CD4-positive, alpha-beta T cell treated with Interleukin-10 for 1 hour (primary cell): Measurements from ENCODE around the gene KRT33A.

Source experiments
- DNase-seq: peaks from one replicate; pipeline ENCODE4 v3.0.0-alpha.2; 2020

KRT33A gene

DNA sequence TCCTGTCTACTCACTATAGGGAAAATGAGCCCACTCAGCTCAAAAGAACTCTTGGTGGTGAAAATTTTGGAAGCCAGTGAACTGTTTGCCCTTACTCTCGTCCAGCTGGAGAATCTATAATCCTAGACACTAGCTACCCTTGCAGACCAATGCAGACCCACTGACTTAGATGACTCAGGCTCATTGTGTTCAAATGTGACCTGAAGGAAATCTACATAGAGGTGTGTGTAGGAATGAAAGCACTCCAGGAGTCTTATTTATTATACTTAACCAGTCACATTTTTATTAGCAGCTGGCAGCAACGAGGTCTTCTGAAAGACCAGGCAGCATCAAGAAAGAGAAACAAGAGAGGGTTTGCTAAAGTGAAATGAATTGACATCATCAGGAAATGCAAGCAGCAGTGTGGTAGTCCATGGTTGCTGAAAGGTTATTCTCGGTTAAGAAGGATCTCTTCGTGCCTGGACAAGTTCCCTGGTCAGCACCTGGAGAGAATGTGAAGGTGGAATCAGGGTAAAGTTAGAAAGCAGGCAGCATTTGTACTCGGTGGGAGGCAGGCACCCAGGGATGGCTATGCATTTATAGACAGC lies 49.3 kb downstream of the KRT33A start:
- no peak for DNase-seq

DNA sequence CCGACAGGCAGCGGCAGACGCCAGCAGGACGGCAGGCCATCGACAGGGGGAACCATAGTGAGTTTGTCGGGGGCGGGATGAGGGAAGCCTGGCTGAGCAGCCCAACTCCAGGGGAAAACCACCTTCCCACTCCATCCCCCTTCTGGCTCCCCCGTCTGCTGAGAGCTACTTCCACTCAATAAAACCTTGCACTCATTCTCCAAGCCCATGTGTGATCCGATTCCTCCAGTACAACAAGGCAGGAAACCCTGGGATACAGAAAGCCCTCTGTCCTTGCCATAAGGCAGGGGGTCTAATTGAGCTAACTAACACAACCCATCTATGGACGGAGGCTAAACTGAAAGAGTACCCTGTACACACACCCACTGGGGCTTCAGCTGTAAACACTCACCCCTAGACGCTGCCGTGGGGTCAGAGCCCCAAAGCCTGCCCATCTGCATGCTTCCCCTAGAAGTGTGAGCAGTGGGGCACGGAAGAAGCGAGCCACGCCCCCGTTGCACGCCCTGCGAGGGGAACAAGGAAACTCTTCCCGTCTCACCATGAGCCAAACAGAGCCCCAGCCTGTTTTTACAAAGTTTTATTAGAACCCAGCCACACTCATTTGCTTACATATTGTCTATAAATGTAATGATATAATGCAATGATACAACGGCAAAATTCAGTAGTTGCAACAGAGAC lies 52.0 kb downstream of the KRT33A start:
- DNase-seq, result no peak

DNA sequence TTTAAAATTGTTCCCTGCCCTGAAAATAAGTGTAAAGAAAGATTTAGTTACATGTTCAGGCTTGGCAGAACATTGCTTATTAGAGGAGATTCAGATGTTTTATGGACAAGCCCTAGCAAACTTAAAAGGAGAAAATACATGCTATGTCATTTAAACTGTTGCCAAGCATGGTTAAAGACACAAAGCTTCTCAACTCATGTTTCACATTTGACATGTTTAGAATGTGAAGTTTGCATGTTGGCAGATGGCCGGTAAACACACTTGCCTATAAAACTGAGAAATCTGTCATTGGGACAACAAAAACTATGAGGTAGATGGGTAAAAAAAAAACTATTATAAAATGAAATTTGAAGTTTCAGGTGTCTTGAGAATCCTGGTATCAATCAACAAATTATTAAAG lies 53.8 kb downstream of the KRT33A start:
- no peak for DNase-seq
